Measurements from ENCODE around the gene SLC4A7. TPM values are rescaled to one million over a fixed set of nuclear protein-coding genes. Genes with fewer than 3 reads are reported as not detected.
"Not testable (repeated sequence)": the region's sequence is repeated elsewhere in the genome, so short reads cannot be mapped to it uniquely, and the experiment has no call there.

Gene SLC4A7
- total RNA-seq: 91.4 and 96.6 TPM in 2 replicates

GRCh38 chr3:27484015-27484844 is at the start of gene SLC4A7:
Gene SLC4A7, minus strand, starts transcription at chr3:27484384. Its CDS starts 258 bp downstream, at chr3:27484126.
- TF ChIP-seq CTCF (IDR thresholded peaks at IDR 0.05; ENCODE audit: insufficient read depth, low read length, severe bottlenecking): no peak
- Histone ChIP-seq H3K4me3 (ENCODE audit: low read depth, low read length) (peak within 1 kb of the TSS; percentile 72), H3K27me3 (ENCODE audit: control insufficient read depth, insufficient read depth, low read length) (no peaks in the 10 kb centered on the region), H3K36me3 (ENCODE audit: control insufficient read depth, insufficient read depth, low read length) (no peaks in the 10 kb centered on the region)
- FAIRE-seq (no peak), DNase-seq (ENCODE audit: low read depth) (peak; percentile 84)

- no peak for FAIRE-seq
- no peak for TF ChIP-seq CTCF (IDR thresholded peaks at IDR 0.05; ENCODE audit: insufficient read depth, low read length, severe bottlenecking)
- H3K36me3 ChIP-seq (ENCODE audit: control insufficient read depth, insufficient read depth, low read length): no peaks in the 10 kb centered on the region
- H3K27me3 ChIP-seq (ENCODE audit: control insufficient read depth, insufficient read depth, low read length): no peaks in the 10 kb centered on the region
- H3K4me3 ChIP-seq (ENCODE audit: low read depth, low read length): no peak overlapping the region
- peak; percentile 92 for DNase-seq (ENCODE audit: low read depth)
Measured at GRCh38 chr3:27533261-27533607, 49.0 kb upstream of the SLC4A7 start.

GRCh38 chr3:27532426-27533260 is 48.5 kb upstream of the SLC4A7 start:
- no peak for FAIRE-seq
- H3K4me3 ChIP-seq (ENCODE audit: low read depth, low read length): no peak overlapping the region

GRCh38 chr3:27531193-27531751 is 47.1 kb upstream of the SLC4A7 start:
- DNase-seq (ENCODE audit: low read depth); H3K36me3 ChIP-seq (ENCODE audit: control insufficient read depth, insufficient read depth, low read length); H3K4me3 ChIP-seq (ENCODE audit: low read depth, low read length); H3K27me3 ChIP-seq (ENCODE audit: control insufficient read depth, insufficient read depth, low read length); FAIRE-seq: not testable (repeated sequence)

More at GRCh38 chr3:27532426-27533260, 48.5 kb upstream of the SLC4A7 start:
- Histone ChIP-seq H3K27me3 (ENCODE audit: control insufficient read depth, insufficient read depth, low read length) (no peaks in the 10 kb centered on the region), H3K36me3 (ENCODE audit: control insufficient read depth, insufficient read depth, low read length) (no peaks in the 10 kb centered on the region)
- no peak for TF ChIP-seq CTCF (IDR thresholded peaks at IDR 0.05; ENCODE audit: insufficient read depth, low read length, severe bottlenecking)
- DNase-seq (ENCODE audit: low read depth): no peak

GRCh38 chr3:27528791-27529190 is 44.6 kb upstream of the SLC4A7 start:
- H3K36me3 ChIP-seq (ENCODE audit: control insufficient read depth, insufficient read depth, low read length): no peaks in the 10 kb centered on the region
- no peak overlapping the region for H3K4me3 ChIP-seq (ENCODE audit: low read depth, low read length)
- FAIRE-seq (no peak), DNase-seq (ENCODE audit: low read depth) (no peak)
- TF ChIP-seq CTCF (IDR thresholded peaks at IDR 0.05; ENCODE audit: insufficient read depth, low read length, severe bottlenecking): no peak
- H3K27me3 ChIP-seq (ENCODE audit: control insufficient read depth, insufficient read depth, low read length): no peaks in the 10 kb centered on the region
